Hepatocyte (in vitro differentiated cells): ENCODE measurements around the gene ARMC10. TPM values are rescaled to one million over a fixed set of nuclear protein-coding genes. Genes with fewer than 3 reads are reported as not detected.

Experiments
- DNase-seq: peaks from one replicate; pipeline ENCODE4 v3.0.0-alpha.2; 2016; ENCODE audit warnings: low spot score
- H2AFZ ChIP-seq: fragments of 200-600 bp; sonication (generic); 2 replicates; pipeline ENCODE4 v1.6.0; 2016; ENCODE audit warnings: antibody characterized with exemption, mild to moderate bottlenecking
- H3K27ac ChIP-seq: fragments of 200-600 bp; sonication (generic); 2 replicates; pipeline ENCODE4 v1.5.1; 2016; ENCODE audit warnings: mild to moderate bottlenecking
- H3K27me3 ChIP-seq: fragments of 200-600 bp; sonication (generic); 2 replicates; pipeline ENCODE4 v1.6.1; 2016
- H3K36me3 ChIP-seq: fragments of 200-600 bp; sonication (generic); replicated peaks from 2 replicates; pipeline ENCODE4 v1.5.1; 2016; ENCODE audit warnings: low read depth; ENCODE audit not compliant: insufficient read depth
- H3K4me1 ChIP-seq: fragments of 200-600 bp; sonication (generic); 2 replicates; pipeline ENCODE4 v1.5.1; 2016; ENCODE audit warnings: mild to moderate bottlenecking, moderate library complexity; ENCODE audit not compliant: insufficient read depth
- H3K4me2 ChIP-seq: fragments of 200-600 bp; sonication (generic); 2 replicates; pipeline ENCODE4 v1.6.0; 2016
- H3K4me3 ChIP-seq: fragments of 200-600 bp; sonication (generic); 2 replicates; pipeline ENCODE4 v1.5.1; 2016; ENCODE audit warnings: mild to moderate bottlenecking
- H3K79me2 ChIP-seq: fragments of 200-600 bp; sonication (generic); 2 replicates; pipeline ENCODE4 v1.6.0; 2017; ENCODE audit warnings: mild to moderate bottlenecking
- H3K9me2 ChIP-seq: fragments of 200-600 bp; sonication (generic); replicated peaks from 2 replicates; pipeline ENCODE4 v1.6.0; 2017; ENCODE audit warnings: mild to moderate bottlenecking; ENCODE audit not compliant: insufficient read depth
- H3K9me3 ChIP-seq: fragments of 200-600 bp; sonication (generic); 2 replicates; pipeline ENCODE4 v1.5.1; 2016; ENCODE audit warnings: low read depth, mild to moderate bottlenecking
- H4K20me1 ChIP-seq: fragments of 200-600 bp; sonication (generic); 2 replicates; pipeline ENCODE4 v1.6.0; 2016; ENCODE audit warnings: mild to moderate bottlenecking; ENCODE audit not compliant: insufficient read depth, poor library complexity, severe bottlenecking
- EZH2 ChIP-seq: fragments of 200-600 bp; sonication (generic); IDR thresholded peaks from 2 replicates; pipeline ENCODE4 v1.6.1; 2016; ENCODE audit warnings: antibody characterized with exemption, mild to moderate bottlenecking, borderline replicate concordance
- EZH2phosphoT487 ChIP-seq: fragments of 200-600 bp; sonication (generic); IDR thresholded peaks from one replicate; pipeline ENCODE4 v1.6.1; 2018; ENCODE audit warnings: antibody characterized with exemption, mild to moderate bottlenecking, low read depth, moderate library complexity; ENCODE audit not compliant: unreplicated experiment, severe bottlenecking
- WGBS: methylation state at CpG from one replicate; pipeline ENCODE4 v1.1.6; 2016; ENCODE audit warnings: low lambda C conversion rate; ENCODE audit errors: missing lambda C conversion rate; 5-methylcytosine and 5-hydroxymethylcytosine counted together
- polyA plus RNA-seq: library from polyadenylated mRNA; unstranded; fragments of >200 nt; fragmentation: Nextera tagmentation; extraction: Ambion mirVana; gene quantifications from 2 replicates; pipeline ENCODE4 v1.2.1, GENCODE V29; 2016
- total RNA-seq: library from RNA; depleted of rRNA; stranded (reverse); fragments of >200 nt; gene quantifications from 2 replicates; pipeline ENCODE4 v1.2.3, GENCODE V29; 2014
- TF ChIP-seq, protein P1 (sequence below): fragments of 200-600 bp; sonication (generic); IDR thresholded peaks from 2 replicates; pipeline ENCODE4 v1.5.1; 2016; ENCODE audit warnings: antibody characterized with exemption, mild to moderate bottlenecking; ENCODE audit not compliant: poor library complexity

The ARMC10 gene
- total and polyA plus RNA-seq, 2 experiments from 2014 or later: 27.2 to 33.5 TPM

DNA sequence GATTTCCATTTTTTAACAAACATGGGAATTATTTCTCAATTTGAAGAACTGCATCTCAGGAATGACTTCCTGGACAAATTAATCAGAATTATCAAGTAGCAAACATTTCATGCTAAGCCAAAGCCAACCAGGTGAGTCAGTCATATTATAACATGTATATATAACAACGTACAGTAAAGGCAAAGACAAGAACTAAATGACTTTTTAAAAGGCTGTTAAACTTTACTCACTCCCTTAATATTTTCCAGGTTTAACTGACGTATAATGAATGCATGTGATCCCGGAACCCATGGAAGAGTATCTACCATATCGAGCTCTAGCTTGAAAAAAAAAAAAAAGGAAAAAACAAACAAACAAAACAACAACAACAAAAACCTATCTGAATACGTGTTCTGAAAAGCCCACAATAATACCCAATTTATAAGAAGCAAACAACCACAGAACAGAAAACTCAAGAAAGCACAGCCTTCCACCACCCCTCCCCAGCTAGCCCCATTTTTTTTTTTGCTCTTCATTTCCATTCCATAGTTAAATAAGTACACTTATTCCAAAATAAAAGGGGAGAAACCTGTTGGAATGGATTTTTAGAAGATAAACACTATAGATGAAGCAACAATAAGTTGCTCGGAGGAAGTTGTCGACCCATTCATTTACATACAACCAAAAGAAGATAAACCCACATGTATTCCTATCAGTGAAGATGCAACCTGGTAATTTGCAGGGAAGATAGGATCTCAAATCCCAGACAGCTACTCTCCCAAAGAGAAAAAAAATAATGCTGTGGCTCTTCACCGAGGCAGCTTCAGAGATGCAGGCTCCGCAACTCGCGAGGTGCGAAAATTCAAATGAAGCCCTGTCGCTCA lies 73.4 kb downstream of the ARMC10 start:
- Histone ChIP-seq H3K27me3 (no peaks in the 10 kb centered on the region), H3K4me3 (peak overlapping the region; percentile 58), H3K79me2 (peaks cover 46% of the 10 kb centered on the region), H3K9me2 (no peaks in the 10 kb centered on the region), H4K20me1 (no peaks in the 10 kb centered on the region), H3K9me3 (no peaks in the 10 kb centered on the region), H3K4me2 (peak overlapping the region; percentile 77), H3K27ac (peak overlapping the region; percentile 99), H3K4me1 (peaks cover 15% of the 10 kb centered on the region), H3K36me3 (no peaks in the 10 kb centered on the region), H2AFZ (peak overlapping the region; percentile 92)
- no peak for DNase-seq
- 3% methylated on average over 13 of the region's 13 CpGs for WGBS
- TF ChIP-seq EZH2 (no peak), EZH2phosphoT487 (no peak)
- TF ChIP-seq, protein P1, sequence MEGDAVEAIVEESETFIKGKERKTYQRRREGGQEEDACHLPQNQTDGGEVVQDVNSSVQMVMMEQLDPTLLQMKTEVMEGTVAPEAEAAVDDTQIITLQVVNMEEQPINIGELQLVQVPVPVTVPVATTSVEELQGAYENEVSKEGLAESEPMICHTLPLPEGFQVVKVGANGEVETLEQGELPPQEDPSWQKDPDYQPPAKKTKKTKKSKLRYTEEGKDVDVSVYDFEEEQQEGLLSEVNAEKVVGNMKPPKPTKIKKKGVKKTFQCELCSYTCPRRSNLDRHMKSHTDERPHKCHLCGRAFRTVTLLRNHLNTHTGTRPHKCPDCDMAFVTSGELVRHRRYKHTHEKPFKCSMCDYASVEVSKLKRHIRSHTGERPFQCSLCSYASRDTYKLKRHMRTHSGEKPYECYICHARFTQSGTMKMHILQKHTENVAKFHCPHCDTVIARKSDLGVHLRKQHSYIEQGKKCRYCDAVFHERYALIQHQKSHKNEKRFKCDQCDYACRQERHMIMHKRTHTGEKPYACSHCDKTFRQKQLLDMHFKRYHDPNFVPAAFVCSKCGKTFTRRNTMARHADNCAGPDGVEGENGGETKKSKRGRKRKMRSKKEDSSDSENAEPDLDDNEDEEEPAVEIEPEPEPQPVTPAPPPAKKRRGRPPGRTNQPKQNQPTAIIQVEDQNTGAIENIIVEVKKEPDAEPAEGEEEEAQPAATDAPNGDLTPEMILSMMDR: no peak

Other genes with a start within 250 kb of the ARMC10 start
- gene LRRC17, start 162.1 kb upstream of the ARMC10 start, total RNA-seq: 40.8 and 50.8 TPM in 2 replicates
- 16.0 and 20.4 TPM in 2 replicates for gene LRRC17, start 162.1 kb upstream of the ARMC10 start, polyA plus RNA-seq
- gene FBXL13, start 344 bp upstream of the ARMC10 start, total RNA-seq: 1.8 and 3.3 TPM in 2 replicates
- gene FBXL13, start 344 bp upstream of the ARMC10 start, polyA plus RNA-seq: 0.10 and 0.30 TPM in 2 replicates
- 11.0 and 17.3 TPM in 2 replicates for gene NAPEPLD, start 74.0 kb downstream of the ARMC10 start, total RNA-seq
- gene NAPEPLD, start 74.0 kb downstream of the ARMC10 start, polyA plus RNA-seq: 12.0 and 12.9 TPM in 2 replicates
- 59.3 and 67.6 TPM in 2 replicates for gene PMPCB, start 222.3 kb downstream of the ARMC10 start, total RNA-seq
- 53.3 and 63.0 TPM in 2 replicates for gene PMPCB, start 222.3 kb downstream of the ARMC10 start, polyA plus RNA-seq